WTC11 (cell line): ENCODE measurements around the gene LCORL. TPM values are rescaled to one million over a fixed set of nuclear protein-coding genes. Genes with fewer than 3 reads are reported as not detected.

Experiments used
- ATAC-seq: fragments of 200-7000 bp; cut with Tn5 transposase; 2 replicates; pipeline ENCODE4 v1.10.0; 2021; ENCODE audit warnings: mild to moderate bottlenecking, moderate library complexity
- CTCF ChIA-PET: fragments of 300-600 bp; sonication (Branson Sonifier 250); formaldehyde crosslinking; loops from one replicate; lab custom pipeline; 2021; ENCODE audit warnings: antibody characterized with exemption; lab: Charles Lee
- POLR2A ChIA-PET: fragments of 350-600 bp; sonication (Branson Sonifier 250); formaldehyde crosslinking; loops from one replicate; lab custom pipeline; 2021; ENCODE audit warnings: antibody characterized with exemption; lab: Charles Lee
- DNase-seq: peaks from one replicate; pipeline ENCODE4 v3.0.0; 2021; ENCODE audit warnings: low spot score
- H3K27ac Mint-ChIP-seq: 2 replicates; pipeline ENCODE4 v1.8.0; 2021; ENCODE audit warnings: mixed read lengths
- H3K27me3 Mint-ChIP-seq: 2 replicates; pipeline ENCODE4 v1.8.0; 2021; ENCODE audit warnings: low read depth, mild to moderate bottlenecking, moderate library complexity, mixed read lengths
- H3K36me3 Mint-ChIP-seq: 2 replicates; pipeline ENCODE4 v1.8.0; 2021; ENCODE audit warnings: mixed read lengths
- H3K4me1 Mint-ChIP-seq: 2 replicates; pipeline ENCODE4 v1.8.0; 2022; ENCODE audit warnings: mixed read lengths
- H3K4me3 Mint-ChIP-seq: 2 replicates; pipeline ENCODE4 v1.8.0; 2021; ENCODE audit warnings: mild to moderate bottlenecking, moderate library complexity, mixed read lengths
- H3K9me3 Mint-ChIP-seq: 2 replicates; pipeline ENCODE4 v1.8.0; 2021; ENCODE audit warnings: mixed read lengths
- ATF1 ChIP-seq: sonication (generic); formaldehyde crosslinking; IDR thresholded peaks from 2 replicates; pipeline ENCODE4 v1.8.1; 2023; ENCODE audit warnings: mild to moderate bottlenecking, moderate library complexity, missing genetic modification reagents
- ATF3 ChIP-seq: sonication (generic); formaldehyde crosslinking; conservative IDR thresholded peaks from 2 replicates; pipeline ENCODE4 v1.8.1; 2022; ENCODE audit warnings: mild to moderate bottlenecking, missing genetic modification reagents
- CBFB ChIP-seq: sonication (generic); formaldehyde crosslinking; IDR thresholded peaks from 2 replicates; pipeline ENCODE4 v1.8.1; 2022; ENCODE audit warnings: mild to moderate bottlenecking, low read depth, missing genetic modification reagents
- ELF4 ChIP-seq: sonication (generic); formaldehyde crosslinking; IDR thresholded peaks from 2 replicates; pipeline ENCODE4 v1.8.1; 2022; ENCODE audit warnings: low read depth, mild to moderate bottlenecking, moderate library complexity, missing genetic modification reagents
- FOXK1 ChIP-seq: sonication (generic); formaldehyde crosslinking; IDR thresholded peaks from 2 replicates; pipeline ENCODE4 v1.8.0; 2022; ENCODE audit warnings: mild to moderate bottlenecking, moderate library complexity, missing genetic modification reagents
- FOXP4 ChIP-seq: sonication (generic); formaldehyde crosslinking; IDR thresholded peaks from 2 replicates; pipeline ENCODE4 v1.8.0; 2022; ENCODE audit warnings: mild to moderate bottlenecking, missing genetic modification reagents
- GABPB1 ChIP-seq: sonication (generic); formaldehyde crosslinking; IDR thresholded peaks from 2 replicates; pipeline ENCODE4 v1.8.1; 2023; ENCODE audit warnings: mild to moderate bottlenecking, missing genetic modification reagents
- KAT7 ChIP-seq: sonication (generic); formaldehyde crosslinking; IDR thresholded peaks from 2 replicates; pipeline ENCODE4 v1.8.1; 2023; ENCODE audit warnings: missing genetic modification reagents, mild to moderate bottlenecking, borderline replicate concordance
- MAX ChIP-seq: sonication (generic); formaldehyde crosslinking; IDR thresholded peaks from 2 replicates; pipeline ENCODE4 v1.8.0; 2022; ENCODE audit warnings: mild to moderate bottlenecking, missing genetic modification reagents
- MXD4 ChIP-seq: fragments of 250-450 bp; sonication (Bioruptor Pico); IDR thresholded peaks from 2 replicates; pipeline ENCODE4 v1.8.0; 2021; ENCODE audit warnings: mild to moderate bottlenecking, moderate library complexity, borderline replicate concordance
- NR1H2 ChIP-seq: sonication (generic); formaldehyde crosslinking; IDR thresholded peaks from 2 replicates; pipeline ENCODE4 v1.9.0; 2021; ENCODE audit warnings: mild to moderate bottlenecking, moderate library complexity, missing genetic modification reagents
- NR2C2 ChIP-seq: sonication (generic); formaldehyde crosslinking; IDR thresholded peaks from 2 replicates; pipeline ENCODE4 v1.8.0; 2022; ENCODE audit warnings: mild to moderate bottlenecking, missing genetic modification reagents
- RELA ChIP-seq: sonication (generic); formaldehyde crosslinking; IDR thresholded peaks from 2 replicates; pipeline ENCODE4 v1.8.1; 2022; ENCODE audit warnings: missing genetic modification reagents, mild to moderate bottlenecking, borderline replicate concordance
- TP53 ChIP-seq: sonication (generic); formaldehyde crosslinking; IDR thresholded peaks from 2 replicates; pipeline ENCODE4 v1.8.1; 2023; ENCODE audit warnings: mild to moderate bottlenecking, missing genetic modification reagents
- ZNF219 ChIP-seq: sonication (generic); formaldehyde crosslinking; IDR thresholded peaks from 2 replicates; pipeline ENCODE4 v1.8.0; 2023; ENCODE audit warnings: missing genetic modification reagents, mild to moderate bottlenecking, borderline replicate concordance
- ZNF263 ChIP-seq: sonication (generic); formaldehyde crosslinking; IDR thresholded peaks from 2 replicates; pipeline ENCODE4 v1.8.1; 2022; ENCODE audit warnings: low read depth, mild to moderate bottlenecking, moderate library complexity, missing genetic modification reagents
- ZNF281 ChIP-seq: sonication (generic); formaldehyde crosslinking; IDR thresholded peaks from 2 replicates; pipeline ENCODE4 v1.8.0; 2023; ENCODE audit warnings: mild to moderate bottlenecking, missing genetic modification reagents
- ZNF396 ChIP-seq: fragments of 250-450 bp; sonication (Bioruptor Pico); IDR thresholded peaks from 2 replicates; pipeline ENCODE4 v1.8.0; 2021; ENCODE audit warnings: mild to moderate bottlenecking, moderate library complexity, borderline replicate concordance
- total RNA-seq: library from RNA; stranded (reverse); gene quantifications from 3 replicates; pipeline ENCODE4 v1.2.3, GENCODE V29; 2021
- TF ChIP-seq, protein P1 (sequence below): sonication (generic); formaldehyde crosslinking; IDR thresholded peaks from 2 replicates; pipeline ENCODE4 v1.8.1; 2023; ENCODE audit warnings: mild to moderate bottlenecking, moderate library complexity, missing genetic modification reagents

Gene LCORL
- total RNA-seq, 1 experiment from 2014 or later: 19.9 TPM

GRCh38 chr4:17797808-17798207 lies 223.7 kb downstream of the LCORL start:
- H3K9me3 Mint-ChIP-seq: no peaks in the 10 kb centered on the region
- ChIA-PET CTCF (interaction anchor here (0.5 kb wide), 1 partner anchor 109 kb away, joined by 6 read pairs; no protein-coding TSS in a partner anchor), POLR2A (no interaction called here)
- no peaks in the 10 kb centered on the region for H3K27me3 Mint-ChIP-seq
- TF ChIP-seq ELF4: no peak
- no peak for TF ChIP-seq FOXK1 (CRISPR knock-in tag)
- TF ChIP-seq MXD4 (CRISPR knock-in tag): no peak
- TF ChIP-seq ZNF396 (CRISPR knock-in tag): no peak
- no peak for TF ChIP-seq RELA (CRISPR knock-in tag)
- no peak for TF ChIP-seq TP53
- no peak for TF ChIP-seq ATF3 (CRISPR knock-in tag)
- no peak for TF ChIP-seq GABPB1 (CRISPR knock-in tag)
- no peak for TF ChIP-seq ZNF281 (CRISPR knock-in tag)
- TF ChIP-seq ATF1 (CRISPR knock-in tag): no peak
- TF ChIP-seq, protein P1, sequence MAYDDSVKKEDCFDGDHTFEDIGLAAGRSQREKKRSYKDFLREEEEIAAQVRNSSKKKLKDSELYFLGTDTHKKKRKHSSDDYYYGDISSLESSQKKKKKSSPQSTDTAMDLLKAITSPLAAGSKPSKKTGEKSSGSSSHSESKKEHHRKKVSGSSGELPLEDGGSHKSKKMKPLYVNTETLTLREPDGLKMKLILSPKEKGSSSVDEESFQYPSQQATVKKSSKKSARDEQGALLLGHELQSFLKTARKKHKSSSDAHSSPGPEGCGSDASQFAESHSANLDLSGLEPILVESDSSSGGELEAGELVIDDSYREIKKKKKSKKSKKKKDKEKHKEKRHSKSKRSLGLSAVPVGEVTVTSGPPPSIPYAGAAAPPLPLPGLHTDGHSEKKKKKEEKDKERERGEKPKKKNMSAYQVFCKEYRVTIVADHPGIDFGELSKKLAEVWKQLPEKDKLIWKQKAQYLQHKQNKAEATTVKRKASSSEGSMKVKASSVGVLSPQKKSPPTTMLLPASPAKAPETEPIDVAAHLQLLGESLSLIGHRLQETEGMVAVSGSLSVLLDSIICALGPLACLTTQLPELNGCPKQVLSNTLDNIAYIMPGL (CRISPR knock-in tag): no peak
- TF ChIP-seq MAX: no peak
- no peak for TF ChIP-seq FOXP4 (CRISPR knock-in tag)
- TF ChIP-seq ZNF263 (CRISPR knock-in tag): no peak
- no peak for TF ChIP-seq KAT7 (CRISPR knock-in tag)
- TF ChIP-seq NR2C2 (CRISPR knock-in tag): no peak
- TF ChIP-seq ZNF219 (CRISPR knock-in tag): no peak
- TF ChIP-seq NR1H2 (CRISPR knock-in tag): no peak
- no peak overlapping the region for H3K27ac Mint-ChIP-seq
- no peaks in the 10 kb centered on the region for H3K4me1 Mint-ChIP-seq
- H3K4me3 Mint-ChIP-seq: no peak overlapping the region
- H3K36me3 Mint-ChIP-seq: peaks cover 30% of the 10 kb centered on the region
- no peak for DNase-seq
- ATAC-seq: no peak

DNA sequence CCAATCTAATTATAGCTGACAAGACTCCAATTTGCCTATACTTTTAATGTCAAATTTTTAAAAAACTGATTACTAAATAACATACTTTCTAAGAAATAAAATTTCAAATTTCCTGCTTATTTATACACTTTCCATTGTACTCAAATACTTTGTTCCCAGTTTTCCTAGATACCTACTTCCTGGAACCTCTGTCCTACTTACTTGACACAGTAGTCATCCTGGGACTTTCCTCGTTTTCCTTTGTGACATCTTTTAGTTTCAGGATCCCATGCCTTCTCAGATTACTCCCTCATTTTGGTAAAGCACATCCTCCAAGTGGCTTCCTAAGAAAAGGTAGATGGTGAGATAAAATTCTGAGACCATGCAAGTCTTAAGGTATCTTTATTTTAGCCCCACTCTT lies 226.8 kb downstream of the LCORL start:
- no peaks in the 10 kb centered on the region for H3K27me3 Mint-ChIP-seq
- ChIA-PET CTCF (no interaction called here), POLR2A (no interaction called here)
- TF ChIP-seq CBFB (CRISPR knock-in tag): no peak
- no peaks in the 10 kb centered on the region for H3K4me1 Mint-ChIP-seq
- no peak for ATAC-seq
- peaks cover 25% of the 10 kb centered on the region for H3K36me3 Mint-ChIP-seq
- DNase-seq: no peak
- no peak overlapping the region for H3K27ac Mint-ChIP-seq
- no peak overlapping the region for H3K4me3 Mint-ChIP-seq
- 0 out of 2 replicates have a peak, but pooled peaks cover 4% of the 10 kb centered on the region for H3K9me3 Mint-ChIP-seq

Other genes starting within 250 kb of the LCORL start
- 0.11 to 0.23 TPM (median 0.17 TPM) in 3 replicates for gene FAM184B, start 240.1 kb downstream of the LCORL start, total RNA-seq
- 43.4 to 53.6 TPM (median 49.5 TPM) in 3 replicates for gene DCAF16, start 211.0 kb downstream of the LCORL start, total RNA-seq
- 54.7 to 61.9 TPM (median 55.9 TPM) in 3 replicates for gene NCAPG, start 210.8 kb downstream of the LCORL start, total RNA-seq